Ovary (tissue), 9 donors: ENCODE data around the gene MYOZ3. TPM values are rescaled to one million over a fixed set of nuclear protein-coding genes. Genes with fewer than 3 reads are reported as not detected.
A peak's percentile ranks its signal among the peaks of the same experiment; 100 is the strongest.

Source experiments
- DNase-seq, 5 donors: peaks; one replicate each; pipeline ENCODE4 v3.0.0-alpha.2; 2019 to 2020
- H3K27ac ChIP-seq, 2 donors: fragments of 200-600 bp; one replicate each; pipeline versions ENCODE4 v1.5.1 to v1.8.0; 2019 to 2022
- H3K27me3 ChIP-seq: fragments of 200-600 bp; one replicate; pipeline ENCODE4 v1.8.0; 2022
- H3K36me3 ChIP-seq: fragments of 200-600 bp; sonication (generic); one replicate; pipeline ENCODE4 v1.5.1; 2019
- H3K4me1 ChIP-seq: one replicate; pipeline ENCODE4 v1.8.1; 2013; ENCODE audit warnings: mild to moderate bottlenecking, moderate library complexity; ENCODE audit not compliant: insufficient read depth
- H3K4me3 ChIP-seq: fragments of 200-600 bp; sonication (generic); one replicate; pipeline ENCODE4 v1.5.1; 2017
- H3K9me3 ChIP-seq, 2 donors: fragments of 200-600 bp in 1 of 2; sonication (generic) in 1 of 2; one replicate each; pipeline versions ENCODE4 v1.5.1 to v1.8.1; 2013 to 2019; ENCODE audit warnings: mild to moderate bottlenecking in 1 of 2, moderate library complexity in 1 of 2
- EP300 ChIP-seq: sonication (generic); formaldehyde crosslinking; IDR thresholded peaks from one replicate; pipeline ENCODE4 v1.6.1; 2017; ENCODE audit warnings: antibody characterized with exemption
- POLR2A ChIP-seq: fragments of 450-650 bp; IDR thresholded peaks from one replicate; pipeline ENCODE4 v1.6.1; 2017; ENCODE audit warnings: antibody characterized with exemption, mild to moderate bottlenecking, moderate library complexity
- WGBS, 3 donors: extraction: QIAGEN DNeasy Blood & Tissue Kit in 1 of 3; methylation state at CpG; one replicate each; pipeline versions ENCODE4 v1.1.5 to v1.1.7; 2013 to 2017; 5-methylcytosine and 5-hydroxymethylcytosine counted together
- intact Hi-C, 4 donors: fragments of 100-400 bp; cut with DNase I; formaldehyde crosslinking; loops; one replicate each; pipeline versions ENCODE4 v1.11.0 to v1.15.1; 2022 to 2023
- polyA plus RNA-seq, 2 donors: library from polyadenylated mRNA; stranded (reverse); fragments of 200-250 nt in 1 of 2; fragments of 350-450 nt in 1 of 2; fragmentation: Illumina TruSeq in 1 of 2; extraction: RNeasy Lipid Tissue Mini Kit (QIAGEN cat#74804) in 1 of 2; gene quantifications; one replicate each; pipeline ENCODE4 v1.2.3, GENCODE V29; 2013 to 2014
- total RNA-seq, 7 donors: library from RNA; depleted of rRNA in 2 of 7; stranded (reverse); fragments of >200 nt in 2 of 7; fragmentation: NEBNext Ultra II Directional in 3 of 7; extraction: Animal tissue kit (Norgen Biotek cat#: 25700) in 3 of 7; gene quantifications; one replicate each; pipeline versions ENCODE4 v1.1.0 to v1.2.4, GENCODE V29; 2016 to 2023
- TF ChIP-seq, protein P1 (sequence below), 3 donors: fragments of 450-650 bp in 2 of 3; fragments of 200-600 bp in 1 of 3; IDR thresholded peaks; one replicate each; pipeline versions ENCODE4 v1.5.1 to v1.8.0; 2016 to 2022; ENCODE audit warnings: antibody characterized with exemption in 3 of 3, mild to moderate bottlenecking in 1 of 3
- donor health status: DM: no; HTN: no; CAD: no; lungs with moderate emphysema.
- donor health status: DM: no; HTN: no; CAD: no.
- donor health status: Bipolar disorder and iron deficiency.
- donor health status: DM: yes; HTN: yes; CAD: no.
- donor health status: DM: no; HTN: no; CAD: no.
- donor health status: DM: yes; HTN: yes; CAD: no.

Gene MYOZ3
- total and polyA plus RNA-seq, 9 donors, result 0.36 to 2.7 (median 1.6) TPM

DNA sequence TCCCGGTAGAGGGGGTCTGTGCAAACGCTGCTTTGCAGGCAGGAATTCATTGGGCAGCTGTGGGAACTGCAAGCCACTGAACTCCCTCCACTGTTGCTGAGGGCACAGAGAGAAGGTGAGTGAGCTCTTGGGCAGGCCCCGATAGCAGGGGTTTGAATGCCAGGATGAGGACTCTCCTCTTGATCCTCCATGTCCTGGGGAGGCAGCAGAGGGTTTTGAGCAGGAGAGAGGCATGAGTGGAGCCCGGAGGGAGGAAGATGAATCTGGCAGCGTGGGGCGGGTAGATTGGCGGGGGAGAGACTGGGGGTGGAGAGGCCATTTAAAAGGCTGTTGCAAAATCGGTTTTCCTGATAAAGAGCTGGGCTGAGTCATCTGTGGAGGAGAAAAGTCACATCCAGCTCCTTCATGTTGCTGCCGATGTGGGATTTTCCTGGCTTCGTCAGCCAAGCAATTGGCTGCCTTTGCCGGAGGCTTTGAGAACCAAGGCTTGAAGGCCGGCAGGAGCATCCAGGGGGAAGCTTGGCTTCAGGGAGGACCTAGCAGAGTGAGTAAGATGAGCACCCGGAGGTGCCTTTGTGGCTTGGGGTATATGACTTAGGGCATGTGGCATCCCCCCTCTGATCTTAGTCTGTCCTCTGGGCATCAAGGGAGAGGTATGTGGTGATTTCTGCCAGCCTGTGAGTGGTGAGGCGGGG, 20.6 kb upstream of the MYOZ3 start, which contains the start of gene SYNPO:
Gene SYNPO (plus strand): TSS at position 350 of the 695 bp plus-strand sequence. CDS start 7,616 bp downstream, outside the sequence.
- intact Hi-C loops, result no loop called here
- peak; percentile 86 to 92 (median 87) for DNase-seq
- Histone ChIP-seq H3K9me3 (no peaks in the 10 kb centered on the region), H3K4me1 (peaks cover 57% of the 10 kb centered on the region), H3K27ac (peak within 1 kb of the TSS; percentile 85 to 93), H3K27me3 (no peaks in the 10 kb centered on the region), H3K36me3 (no peaks in the 10 kb centered on the region), H3K4me3 (no peak within 1 kb of the TSS)
- WGBS, 3 donors, result 5 to 12% (median 10%) methylated on average over 14 of the region's 14 CpGs
- TF ChIP-seq POLR2A, result peak; percentile 15
- TF ChIP-seq, protein P1, sequence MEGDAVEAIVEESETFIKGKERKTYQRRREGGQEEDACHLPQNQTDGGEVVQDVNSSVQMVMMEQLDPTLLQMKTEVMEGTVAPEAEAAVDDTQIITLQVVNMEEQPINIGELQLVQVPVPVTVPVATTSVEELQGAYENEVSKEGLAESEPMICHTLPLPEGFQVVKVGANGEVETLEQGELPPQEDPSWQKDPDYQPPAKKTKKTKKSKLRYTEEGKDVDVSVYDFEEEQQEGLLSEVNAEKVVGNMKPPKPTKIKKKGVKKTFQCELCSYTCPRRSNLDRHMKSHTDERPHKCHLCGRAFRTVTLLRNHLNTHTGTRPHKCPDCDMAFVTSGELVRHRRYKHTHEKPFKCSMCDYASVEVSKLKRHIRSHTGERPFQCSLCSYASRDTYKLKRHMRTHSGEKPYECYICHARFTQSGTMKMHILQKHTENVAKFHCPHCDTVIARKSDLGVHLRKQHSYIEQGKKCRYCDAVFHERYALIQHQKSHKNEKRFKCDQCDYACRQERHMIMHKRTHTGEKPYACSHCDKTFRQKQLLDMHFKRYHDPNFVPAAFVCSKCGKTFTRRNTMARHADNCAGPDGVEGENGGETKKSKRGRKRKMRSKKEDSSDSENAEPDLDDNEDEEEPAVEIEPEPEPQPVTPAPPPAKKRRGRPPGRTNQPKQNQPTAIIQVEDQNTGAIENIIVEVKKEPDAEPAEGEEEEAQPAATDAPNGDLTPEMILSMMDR (IDR thresholded peaks at IDR 0.05), result no peak
- peak; percentile 26 for TF ChIP-seq EP300

DNA sequence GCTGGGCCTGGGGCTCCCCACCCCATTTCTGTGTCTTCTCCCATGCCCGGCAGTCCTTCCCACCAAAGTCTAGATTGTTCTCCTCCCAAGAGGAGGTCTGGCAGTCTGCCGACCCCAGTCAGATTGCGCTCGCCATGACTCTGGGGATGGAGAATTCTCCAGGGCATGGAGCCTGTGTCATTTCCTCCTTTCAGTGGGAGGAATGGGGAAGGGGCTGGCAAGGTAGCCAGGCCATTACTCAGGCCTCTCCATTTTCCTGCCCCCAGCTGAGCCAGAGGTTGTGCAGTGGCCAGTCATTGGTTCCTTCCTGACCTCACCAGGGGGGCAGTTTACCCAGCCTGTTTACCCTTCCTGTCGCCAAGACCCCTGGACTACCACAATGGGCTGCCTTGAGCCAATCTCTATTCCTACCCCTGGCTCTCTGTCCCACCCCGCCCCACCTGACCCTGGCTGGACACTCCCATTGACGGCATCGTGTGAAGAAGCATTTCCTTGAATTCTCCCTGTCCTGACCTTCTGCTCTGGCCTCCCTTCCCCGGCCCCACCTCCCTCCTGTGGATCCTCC, 20.0 kb upstream of the MYOZ3 start:
- H3K36me3 ChIP-seq, result no peaks in the 10 kb centered on the region
- 19 to 28% (median 20%) methylated on average over 7 to 9 of the region's 9 CpGs for WGBS, 3 donors
- H3K27me3 ChIP-seq, result no peaks in the 10 kb centered on the region
- peaks cover 58% of the 10 kb centered on the region for H3K4me1 ChIP-seq
- TF ChIP-seq EP300 (no peak), POLR2A (peak; percentile 0)
- TF ChIP-seq, protein P1 (IDR thresholded peaks at IDR 0.05), result no peak
- peak; percentile 72 to 78 (median 76) for DNase-seq
- H3K27ac ChIP-seq, result peak overlapping the region; percentile 85 to 93
- H3K9me3 ChIP-seq, result no peaks in the 10 kb centered on the region
- H3K4me3 ChIP-seq, result no peak overlapping the region
- intact Hi-C loops, result no loop called here

DNA sequence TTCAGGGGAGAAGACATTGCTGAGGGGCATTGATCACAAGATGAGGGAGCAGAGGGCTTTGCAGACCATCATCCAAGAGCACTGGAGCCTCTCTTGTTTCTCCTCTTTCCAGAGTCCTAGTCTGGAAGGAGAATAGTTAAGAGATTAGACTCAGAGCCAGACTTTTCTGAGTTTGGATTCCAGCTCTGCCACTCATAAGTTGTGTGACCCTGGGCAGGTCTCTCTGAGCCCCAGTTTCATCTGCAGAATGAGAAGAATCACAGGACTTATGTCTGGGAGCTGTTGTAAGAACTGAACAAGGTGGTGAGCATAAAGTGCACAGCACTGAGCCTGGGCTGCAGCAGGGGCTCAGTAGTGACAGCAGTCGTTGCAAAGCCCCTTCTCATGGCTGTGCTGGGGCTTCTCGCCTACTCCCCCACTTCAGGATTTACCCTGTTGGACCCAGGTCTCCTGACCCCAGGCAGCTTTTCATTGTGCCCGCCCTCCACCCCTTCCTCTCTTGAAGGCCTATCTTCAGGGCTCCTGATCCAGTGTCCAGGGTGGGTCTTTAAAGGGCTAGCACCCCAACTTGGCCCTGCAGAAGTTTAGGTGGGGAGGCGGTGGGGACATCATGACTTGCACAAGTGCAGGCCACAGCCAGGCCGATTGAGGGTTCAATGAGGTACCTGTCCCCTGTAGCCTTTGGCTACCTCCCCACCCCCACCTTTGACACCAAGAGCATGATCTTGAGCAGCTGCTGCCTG, 19.1 kb upstream of the MYOZ3 start:
- no peaks in the 10 kb centered on the region for H3K27me3 ChIP-seq
- 41 to 48% (median 46%) methylated on average over 5 of the region's 5 CpGs for WGBS, 3 donors
- peak overlapping the region; percentile 85 to 93 for H3K27ac ChIP-seq
- no peaks in the 10 kb centered on the region for H3K36me3 ChIP-seq
- no peak overlapping the region for H3K4me3 ChIP-seq
- H3K9me3 ChIP-seq, result no peaks in the 10 kb centered on the region
- H3K4me1 ChIP-seq, result peaks cover 57% of the 10 kb centered on the region
- no peak for DNase-seq
- TF ChIP-seq, protein P1 (IDR thresholded peaks at IDR 0.05), result no peak
- TF ChIP-seq POLR2A (no peak), EP300 (no peak)
- intact Hi-C loops, result no loop called here

DNA sequence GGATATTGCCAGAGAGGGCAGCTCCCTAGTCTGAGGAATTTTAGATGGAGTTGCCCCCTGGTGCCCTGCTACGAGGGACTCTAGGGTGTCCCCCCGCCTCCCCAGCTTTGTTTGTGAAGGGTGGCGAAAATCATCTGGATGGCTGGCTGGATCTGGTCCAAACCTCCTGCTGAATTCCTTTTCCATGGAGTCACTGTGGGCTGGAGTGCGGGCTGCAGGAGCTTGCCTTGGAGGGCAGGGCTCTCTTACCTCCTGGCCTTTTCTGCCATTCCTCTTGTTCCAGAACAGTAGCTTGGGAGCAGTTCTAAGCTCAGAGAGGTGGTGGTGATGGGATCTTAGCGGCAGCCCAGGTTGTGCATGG, 18.5 kb upstream of the MYOZ3 start:
- H3K27me3 ChIP-seq, result no peaks in the 10 kb centered on the region
- intact Hi-C loops, result no loop called here
- peak; percentile 80 to 90 (median 84) for DNase-seq
- TF ChIP-seq EP300 (no peak), POLR2A (no peak)
- H3K36me3 ChIP-seq, result no peaks in the 10 kb centered on the region
- WGBS, 3 donors, result 6 to 11% (median 10%) methylated on average over 5 of the region's 5 CpGs
- no peak overlapping the region for H3K4me3 ChIP-seq
- H3K27ac ChIP-seq, result peak overlapping the region; percentile 85 to 93
- peaks cover 59% of the 10 kb centered on the region for H3K4me1 ChIP-seq
- H3K9me3 ChIP-seq, result no peaks in the 10 kb centered on the region
